ENCODE results near the gene OSM.

DNA sequence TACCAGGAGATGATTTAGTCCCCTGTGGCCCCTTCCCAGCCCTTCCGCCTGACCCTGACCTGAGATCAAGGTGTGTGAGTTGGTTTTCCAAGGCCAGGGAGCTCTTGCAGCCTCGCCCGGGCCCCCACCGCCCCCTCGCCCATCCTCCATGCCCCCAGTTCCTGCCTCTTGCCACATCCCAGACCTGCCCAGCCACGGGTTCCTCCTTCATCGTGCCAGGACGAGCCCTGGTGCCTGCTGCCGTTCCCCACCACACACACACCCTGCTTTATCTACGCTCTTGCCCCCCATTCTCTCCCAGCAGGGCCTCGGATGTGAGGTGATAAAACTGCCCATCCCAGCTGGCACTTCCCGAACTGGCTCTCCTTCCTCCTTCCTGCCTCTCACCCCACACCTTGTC, 18.7 kb downstream of the OSM start:
- TF ChIP-seq, protein P1, sequence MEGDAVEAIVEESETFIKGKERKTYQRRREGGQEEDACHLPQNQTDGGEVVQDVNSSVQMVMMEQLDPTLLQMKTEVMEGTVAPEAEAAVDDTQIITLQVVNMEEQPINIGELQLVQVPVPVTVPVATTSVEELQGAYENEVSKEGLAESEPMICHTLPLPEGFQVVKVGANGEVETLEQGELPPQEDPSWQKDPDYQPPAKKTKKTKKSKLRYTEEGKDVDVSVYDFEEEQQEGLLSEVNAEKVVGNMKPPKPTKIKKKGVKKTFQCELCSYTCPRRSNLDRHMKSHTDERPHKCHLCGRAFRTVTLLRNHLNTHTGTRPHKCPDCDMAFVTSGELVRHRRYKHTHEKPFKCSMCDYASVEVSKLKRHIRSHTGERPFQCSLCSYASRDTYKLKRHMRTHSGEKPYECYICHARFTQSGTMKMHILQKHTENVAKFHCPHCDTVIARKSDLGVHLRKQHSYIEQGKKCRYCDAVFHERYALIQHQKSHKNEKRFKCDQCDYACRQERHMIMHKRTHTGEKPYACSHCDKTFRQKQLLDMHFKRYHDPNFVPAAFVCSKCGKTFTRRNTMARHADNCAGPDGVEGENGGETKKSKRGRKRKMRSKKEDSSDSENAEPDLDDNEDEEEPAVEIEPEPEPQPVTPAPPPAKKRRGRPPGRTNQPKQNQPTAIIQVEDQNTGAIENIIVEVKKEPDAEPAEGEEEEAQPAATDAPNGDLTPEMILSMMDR (conservative IDR thresholded peaks at IDR 0.05; ENCODE audit: low read depth, low read length), result no peak
- TF ChIP-seq EZH2phosphoT487 (IDR thresholded peaks at IDR 0.05; ENCODE audit: borderline replicate concordance, low read length), result no peak
